ENCODE data around the gene PPP1R14C. TPM values are rescaled to one million over a fixed set of nuclear protein-coding genes. Genes with fewer than 3 reads are reported as not detected.

The PPP1R14C gene
- total RNA-seq, 1 donor = 3.6 TPM

- no peaks in the 10 kb centered on the region for H4K20me1 ChIP-seq (ENCODE audit: insufficient read depth, low read length)
- H2AFZ ChIP-seq (ENCODE audit: low read length) = peak overlapping the region; percentile 70
- peak overlapping the region; percentile 86 for H3K4me2 ChIP-seq (ENCODE audit: insufficient read depth, low read length)
- no peaks in the 10 kb centered on the region for H3K9me3 ChIP-seq (ENCODE audit: low read depth, low read length)
- no peak for DNase-seq (ENCODE audit: insufficient read length, low spot score, missing footprints)
- no peak overlapping the region for H3K27ac ChIP-seq (ENCODE audit: low read depth, low read length)
- peaks cover 21% of the 10 kb centered on the region for H3K27me3 ChIP-seq (ENCODE audit: insufficient read depth, low read length)
- peak overlapping the region; percentile 72 for H3K4me3 ChIP-seq (ENCODE audit: insufficient read depth, low read length)
- no peaks in the 10 kb centered on the region for H3K79me2 ChIP-seq (ENCODE audit: insufficient read depth, low read length)
- H3K36me3 ChIP-seq (ENCODE audit: insufficient read depth, low read length) = no peaks in the 10 kb centered on the region
- H3K4me1 ChIP-seq (ENCODE audit: insufficient read depth, low read length) = no peaks in the 10 kb centered on the region
- no peak for TF ChIP-seq CTCF (IDR thresholded peaks at IDR 0.05; ENCODE audit: extremely low read depth, low read depth, low read length)
Observed at GRCh38 chr6:150143516-150144293, 861 bp downstream of the PPP1R14C start.

GRCh38 chr6:150144294-150144868, 1.5 kb downstream of the PPP1R14C start:
- H3K4me3 ChIP-seq (ENCODE audit: insufficient read depth, low read length) = peak overlapping the region; percentile 72
- H3K27me3 ChIP-seq (ENCODE audit: insufficient read depth, low read length) = peaks cover 19% of the 10 kb centered on the region
- H3K79me2 ChIP-seq (ENCODE audit: insufficient read depth, low read length) = no peaks in the 10 kb centered on the region
- H3K27ac ChIP-seq (ENCODE audit: low read depth, low read length) = no peak overlapping the region
- H3K36me3 ChIP-seq (ENCODE audit: insufficient read depth, low read length) = no peaks in the 10 kb centered on the region
- no peak for TF ChIP-seq CTCF (IDR thresholded peaks at IDR 0.05; ENCODE audit: extremely low read depth, low read depth, low read length)
- peak overlapping the region; percentile 86 for H3K4me2 ChIP-seq (ENCODE audit: insufficient read depth, low read length)
- no peak for DNase-seq (ENCODE audit: insufficient read length, low spot score, missing footprints)
- H3K4me1 ChIP-seq (ENCODE audit: insufficient read depth, low read length) = no peaks in the 10 kb centered on the region
- H2AFZ ChIP-seq (ENCODE audit: low read length) = no peak overlapping the region
- H3K9me3 ChIP-seq (ENCODE audit: low read depth, low read length) = no peaks in the 10 kb centered on the region
- H4K20me1 ChIP-seq (ENCODE audit: insufficient read depth, low read length) = no peaks in the 10 kb centered on the region

GRCh38 chr6:150145427-150145826, 2.6 kb downstream of the PPP1R14C start:
- H3K36me3 ChIP-seq (ENCODE audit: insufficient read depth, low read length) = no peaks in the 10 kb centered on the region
- DNase-seq (ENCODE audit: insufficient read length, low spot score, missing footprints) = no peak
- H3K79me2 ChIP-seq (ENCODE audit: insufficient read depth, low read length) = no peaks in the 10 kb centered on the region
- no peak for TF ChIP-seq CTCF (IDR thresholded peaks at IDR 0.05; ENCODE audit: extremely low read depth, low read depth, low read length)
- H3K9me3 ChIP-seq (ENCODE audit: low read depth, low read length) = no peaks in the 10 kb centered on the region
- peaks cover 18% of the 10 kb centered on the region for H3K27me3 ChIP-seq (ENCODE audit: insufficient read depth, low read length)
- no peak overlapping the region for H3K27ac ChIP-seq (ENCODE audit: low read depth, low read length)
- no peak overlapping the region for H3K4me2 ChIP-seq (ENCODE audit: insufficient read depth, low read length)
- no peak overlapping the region for H3K4me3 ChIP-seq (ENCODE audit: insufficient read depth, low read length)
- no peaks in the 10 kb centered on the region for H4K20me1 ChIP-seq (ENCODE audit: insufficient read depth, low read length)
- no peak overlapping the region for H2AFZ ChIP-seq (ENCODE audit: low read length)
- no peaks in the 10 kb centered on the region for H3K4me1 ChIP-seq (ENCODE audit: insufficient read depth, low read length)

- no peak overlapping the region for H3K27ac ChIP-seq (ENCODE audit: low read depth, low read length)
- H3K79me2 ChIP-seq (ENCODE audit: insufficient read depth, low read length) = no peaks in the 10 kb centered on the region
- no peak for DNase-seq (ENCODE audit: insufficient read length, low spot score, missing footprints)
- no peak overlapping the region for H2AFZ ChIP-seq (ENCODE audit: low read length)
- TF ChIP-seq CTCF (IDR thresholded peaks at IDR 0.05; ENCODE audit: extremely low read depth, low read depth, low read length) = no peak
- no peaks in the 10 kb centered on the region for H3K4me1 ChIP-seq (ENCODE audit: insufficient read depth, low read length)
- no peaks in the 10 kb centered on the region for H4K20me1 ChIP-seq (ENCODE audit: insufficient read depth, low read length)
- no peak overlapping the region for H3K4me3 ChIP-seq (ENCODE audit: insufficient read depth, low read length)
- no peaks in the 10 kb centered on the region for H3K9me3 ChIP-seq (ENCODE audit: low read depth, low read length)
- no peaks in the 10 kb centered on the region for H3K36me3 ChIP-seq (ENCODE audit: insufficient read depth, low read length)
- H3K4me2 ChIP-seq (ENCODE audit: insufficient read depth, low read length) = no peak overlapping the region
- H3K27me3 ChIP-seq (ENCODE audit: insufficient read depth, low read length) = peaks cover 18% of the 10 kb centered on the region
Observed at GRCh38 chr6:150145830-150146229, 3.0 kb downstream of the PPP1R14C start.
